ENCODE results near the gene CRABP2. TPM values are rescaled to one million over a fixed set of nuclear protein-coding genes. Genes with fewer than 3 reads are reported as not detected.

CRABP2 gene
- polyA plus RNA-seq (2013, experiment 1 of 2; ENCODE audit: insufficient read length): 23.4 TPM
- 42.7 TPM for polyA plus RNA-seq (2013, experiment 2 of 2; ENCODE audit: insufficient read length)

DNA sequence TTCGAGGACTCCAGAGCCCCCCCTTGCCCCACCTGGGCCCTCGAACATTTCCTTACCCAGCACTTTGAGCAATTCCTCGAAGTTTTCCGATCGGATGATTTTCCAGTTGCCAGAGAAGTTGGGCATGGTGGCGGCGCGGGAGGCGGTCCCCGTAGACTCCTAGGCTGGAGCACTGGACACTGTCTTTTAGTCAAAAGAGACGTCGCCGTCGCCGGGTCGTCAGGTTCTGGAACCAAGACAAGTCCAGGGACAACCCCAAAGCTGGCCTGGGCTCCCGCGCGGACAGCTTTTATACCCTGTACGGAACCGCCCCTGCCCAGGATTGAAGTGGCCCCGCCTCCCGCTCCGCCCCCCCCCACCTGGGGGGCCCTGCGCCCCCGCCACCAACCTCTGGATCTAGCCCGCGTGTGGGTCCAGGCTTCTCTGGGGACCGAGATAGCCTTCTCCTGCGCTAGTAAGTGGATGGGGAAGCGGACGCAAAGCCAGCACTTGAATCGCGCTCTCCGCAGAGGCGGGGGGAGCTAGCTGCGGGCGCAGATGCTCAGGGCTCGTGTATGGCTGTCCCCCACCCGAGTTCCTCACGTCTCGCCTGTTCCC, at the start of gene CRABP2:
Gene CRABP2 (minus strand): TSS at position 263 of the 597 bp plus-strand sequence. CDS start 137 bp downstream, at position 126.
- DNase-seq: no peak

DNA sequence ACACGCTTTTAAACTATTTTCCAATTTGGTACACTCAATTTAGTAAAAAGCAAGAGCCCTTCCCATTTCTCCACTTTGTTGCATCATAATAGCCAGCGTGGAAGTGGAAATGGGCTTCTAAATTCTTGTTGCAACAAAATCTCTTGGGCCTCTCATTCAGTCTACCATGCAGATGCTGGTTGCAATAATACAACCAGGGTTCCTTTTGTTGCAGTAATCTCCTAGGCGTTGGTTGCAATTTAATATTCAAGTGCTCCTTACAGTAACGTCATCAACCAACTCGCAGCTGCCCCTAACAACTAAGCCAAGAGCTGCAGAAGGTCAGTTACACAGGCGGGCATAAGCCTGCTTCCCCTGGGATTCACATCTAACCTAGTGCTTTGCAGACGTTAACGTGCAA, 48.8 kb upstream of the CRABP2 start:
- no peak for DNase-seq

DNA sequence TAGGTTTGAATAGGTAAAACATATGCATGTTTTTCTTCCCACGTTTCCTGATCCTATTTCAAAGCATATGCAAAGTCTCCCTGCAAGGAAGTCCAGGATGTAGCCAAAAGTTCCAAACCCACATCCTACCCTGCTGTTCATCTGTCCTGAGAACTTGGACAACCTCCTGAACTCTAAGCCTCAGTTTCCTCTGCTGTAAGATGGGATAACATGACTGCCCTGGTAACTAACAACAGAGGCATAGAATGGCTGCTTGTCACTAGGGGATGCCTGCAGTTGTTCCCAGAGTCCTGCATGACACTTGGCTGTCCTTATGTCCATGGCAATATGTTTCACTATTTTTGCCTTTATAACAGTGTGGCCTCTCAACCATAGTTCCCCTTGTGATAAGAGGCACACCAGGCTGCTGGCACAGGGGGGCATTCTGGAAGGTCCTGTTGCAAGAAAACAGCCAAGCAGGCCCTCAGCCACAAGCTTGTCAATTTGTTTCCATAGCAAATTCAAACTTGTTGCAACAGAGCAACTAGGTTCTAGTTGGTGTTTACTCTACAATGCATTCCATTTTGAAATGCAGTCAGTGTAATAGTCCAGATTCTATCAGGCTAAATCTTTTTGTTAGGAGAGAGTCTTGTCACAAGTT, 47.6 kb upstream of the CRABP2 start:
- DNase-seq: no peak

DNA sequence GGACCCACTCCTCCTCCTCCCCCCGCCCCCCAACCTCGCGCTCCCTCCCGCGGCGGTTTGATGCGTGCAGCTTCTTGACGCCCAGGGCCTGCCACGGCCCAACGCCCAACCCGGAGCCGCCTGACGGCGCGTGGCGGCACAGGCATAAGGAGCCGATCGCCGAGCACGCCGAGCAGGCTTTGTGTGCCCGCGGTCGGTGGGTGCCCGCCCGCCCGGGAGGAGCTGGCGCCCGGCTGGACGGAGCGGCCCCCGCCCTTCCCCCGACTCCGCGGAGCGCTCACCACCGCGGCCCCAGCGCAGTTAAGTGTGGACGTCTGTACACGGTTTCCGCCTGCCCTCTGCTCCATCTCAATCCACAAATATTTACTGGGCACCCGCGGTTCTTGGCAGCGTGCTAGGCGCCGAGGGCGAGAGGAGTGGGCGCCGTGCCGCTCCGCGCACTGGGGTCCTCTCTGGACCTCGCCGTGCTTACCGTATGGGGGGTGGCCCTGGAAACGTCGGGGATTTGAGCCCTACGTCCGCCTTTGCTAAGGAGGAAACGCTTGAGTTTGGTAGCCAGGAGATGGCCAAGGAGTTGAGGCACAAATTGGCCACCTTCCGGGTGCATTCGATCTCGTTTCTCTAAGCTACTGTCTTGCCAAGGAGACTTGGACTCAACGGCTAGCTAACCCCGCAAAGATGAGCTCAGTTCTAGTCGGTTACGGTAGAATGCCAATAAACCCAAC, 46.5 kb upstream of the CRABP2 start:
- peak; percentile 98 for DNase-seq

DNA sequence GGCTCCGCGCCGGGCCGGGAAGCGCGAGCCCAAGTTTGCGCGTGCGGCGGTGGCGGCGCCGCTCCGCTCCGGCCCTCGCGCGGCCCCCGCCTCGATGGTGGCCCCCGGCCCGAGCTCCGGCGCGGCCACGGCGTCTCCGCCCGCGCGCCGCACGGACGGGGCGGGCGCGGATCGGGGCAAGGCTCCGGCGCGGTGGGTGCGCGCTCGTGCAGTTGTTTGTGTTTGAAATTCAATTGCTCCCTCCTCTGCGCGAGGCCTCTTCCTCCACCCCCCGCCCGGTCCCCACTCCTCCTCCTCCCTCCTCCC, 46.0 kb upstream of the CRABP2 start, which contains the start of gene HDGF:
Gene HDGF (minus strand): TSS at position 225 of the 306 bp plus-strand sequence. CDS start 246 bp downstream, outside the sequence.
- no peak for DNase-seq

DNA sequence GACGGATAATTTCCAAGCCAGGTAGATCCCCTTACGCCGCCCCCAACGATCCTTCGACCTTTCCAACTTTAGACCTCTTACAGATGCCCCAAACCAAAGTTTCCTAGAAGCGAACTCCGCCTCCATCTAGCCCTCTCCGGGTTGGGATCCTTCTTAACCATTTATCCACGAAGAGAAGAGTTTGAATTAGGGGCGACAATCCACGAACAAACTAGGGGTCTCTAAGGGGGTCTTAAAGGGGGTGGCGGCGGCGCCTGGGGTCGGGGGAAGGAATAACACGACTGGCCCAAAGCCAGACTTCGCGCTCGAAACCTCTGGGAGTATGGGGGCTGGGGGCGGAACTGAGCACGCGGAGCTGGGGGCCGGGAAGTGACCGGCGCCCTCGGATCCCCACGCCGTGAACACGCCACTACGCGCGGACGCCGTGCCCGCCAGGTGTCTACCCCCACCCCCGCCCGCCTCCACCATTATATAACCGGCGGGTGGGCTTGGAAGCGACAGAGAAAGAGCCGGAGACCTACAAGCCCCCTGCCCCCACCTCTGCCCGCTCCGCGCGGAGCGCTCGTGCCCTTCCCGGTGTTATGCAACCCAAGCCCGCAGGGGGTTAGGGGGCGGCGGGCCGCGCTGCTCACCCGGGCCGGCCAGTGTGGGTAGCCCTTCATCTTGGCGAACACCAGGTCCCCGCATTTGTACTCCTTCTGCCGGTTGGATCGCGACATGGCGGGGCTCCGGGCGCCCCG, 45.5 kb upstream of the CRABP2 start:
- peak; percentile 20 for DNase-seq

DNA sequence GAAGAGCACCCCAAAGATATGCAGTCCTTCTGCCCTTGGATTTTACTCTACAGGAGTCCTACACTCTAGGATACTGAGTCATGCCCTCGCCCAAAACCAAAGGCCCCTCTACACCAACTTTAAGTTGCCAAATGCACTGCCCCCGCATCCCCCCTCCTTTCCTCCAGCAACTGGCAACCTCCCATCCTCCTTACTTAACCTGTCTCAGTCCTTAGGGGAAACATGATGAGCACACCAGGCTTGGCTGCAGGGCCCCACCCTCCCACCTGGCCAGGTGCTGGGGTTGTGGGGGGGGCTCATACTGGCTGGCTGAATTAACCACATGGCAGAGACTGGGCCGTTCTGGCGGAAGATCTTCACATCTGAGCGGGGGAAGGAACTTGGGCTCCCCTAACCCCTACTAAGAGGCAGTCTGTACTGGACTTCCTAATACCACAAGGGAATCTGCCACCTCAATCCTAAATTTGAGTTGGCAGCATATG, 44.8 kb upstream of the CRABP2 start:
- peak; percentile 32 for DNase-seq

DNA sequence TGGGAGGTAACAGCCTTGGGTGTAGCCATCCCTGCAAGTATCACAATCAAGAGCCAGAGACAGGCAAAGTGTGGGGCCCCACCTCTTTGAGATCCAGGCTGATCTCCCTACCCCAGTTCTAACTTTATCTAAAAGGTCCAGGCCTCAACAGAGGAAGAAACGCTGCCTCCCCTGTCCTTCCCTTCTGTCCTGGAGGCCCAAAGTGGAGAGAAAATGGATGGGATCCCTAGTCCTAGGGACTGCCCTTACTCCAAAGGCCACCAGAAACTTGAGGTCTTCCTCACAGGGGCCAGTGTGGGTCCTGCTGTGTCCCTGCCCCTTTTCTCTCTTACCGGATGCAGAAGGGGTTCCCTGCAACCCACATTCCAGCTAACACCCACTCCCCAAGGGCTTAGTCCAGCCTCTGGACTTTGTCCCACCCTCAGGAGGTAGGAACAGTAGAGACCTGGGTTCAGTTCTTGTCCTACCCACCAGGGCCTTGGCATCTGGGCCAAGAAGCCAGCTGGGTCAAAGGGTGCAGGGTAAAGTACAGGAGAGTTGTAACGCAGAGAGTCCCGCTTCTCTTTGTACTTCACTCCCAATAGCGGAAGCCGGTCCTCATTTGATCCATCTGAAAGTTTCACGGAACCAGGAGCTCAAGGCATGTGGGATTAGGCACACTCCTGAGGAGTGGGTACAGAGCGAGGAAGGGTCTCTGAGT, 44.2 kb upstream of the CRABP2 start:
- no peak for DNase-seq

DNA sequence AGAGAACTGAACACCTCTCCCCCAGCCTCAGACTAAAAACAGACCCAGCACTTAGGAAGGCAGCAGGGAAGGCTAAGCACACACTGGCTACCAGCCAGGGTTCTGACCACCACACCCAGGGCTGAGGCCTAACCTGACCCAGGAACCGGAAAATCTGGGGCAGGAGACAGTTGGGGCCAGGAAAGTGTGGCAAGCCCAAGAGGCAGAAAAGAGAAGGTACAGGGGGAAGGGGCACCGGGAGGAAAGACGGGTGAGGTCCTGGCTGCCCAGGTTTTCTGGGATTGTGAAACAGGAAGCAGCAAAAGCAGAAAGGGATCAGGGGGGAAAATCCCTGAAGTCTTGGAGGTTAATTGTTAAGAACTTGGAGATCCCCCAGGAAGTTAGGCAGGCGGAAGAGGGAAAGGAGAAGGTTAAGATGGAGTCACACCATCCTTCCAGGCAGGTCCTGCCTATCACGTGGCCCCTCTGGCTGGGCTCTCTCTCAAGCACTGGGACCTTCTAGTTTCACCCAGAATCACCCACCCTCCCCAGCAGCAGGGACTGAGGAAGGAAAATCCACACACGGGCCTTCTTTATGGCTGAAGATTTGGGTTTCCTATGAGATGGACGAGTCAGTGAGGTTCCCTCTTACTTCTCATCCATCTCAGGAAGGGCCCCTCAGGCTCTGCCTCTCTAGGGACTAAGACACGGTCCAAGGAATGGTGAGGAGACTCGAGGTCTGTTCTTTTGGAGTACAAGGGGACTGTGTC, 43.5 kb upstream of the CRABP2 start:
- DNase-seq: peak; percentile 44

DNA sequence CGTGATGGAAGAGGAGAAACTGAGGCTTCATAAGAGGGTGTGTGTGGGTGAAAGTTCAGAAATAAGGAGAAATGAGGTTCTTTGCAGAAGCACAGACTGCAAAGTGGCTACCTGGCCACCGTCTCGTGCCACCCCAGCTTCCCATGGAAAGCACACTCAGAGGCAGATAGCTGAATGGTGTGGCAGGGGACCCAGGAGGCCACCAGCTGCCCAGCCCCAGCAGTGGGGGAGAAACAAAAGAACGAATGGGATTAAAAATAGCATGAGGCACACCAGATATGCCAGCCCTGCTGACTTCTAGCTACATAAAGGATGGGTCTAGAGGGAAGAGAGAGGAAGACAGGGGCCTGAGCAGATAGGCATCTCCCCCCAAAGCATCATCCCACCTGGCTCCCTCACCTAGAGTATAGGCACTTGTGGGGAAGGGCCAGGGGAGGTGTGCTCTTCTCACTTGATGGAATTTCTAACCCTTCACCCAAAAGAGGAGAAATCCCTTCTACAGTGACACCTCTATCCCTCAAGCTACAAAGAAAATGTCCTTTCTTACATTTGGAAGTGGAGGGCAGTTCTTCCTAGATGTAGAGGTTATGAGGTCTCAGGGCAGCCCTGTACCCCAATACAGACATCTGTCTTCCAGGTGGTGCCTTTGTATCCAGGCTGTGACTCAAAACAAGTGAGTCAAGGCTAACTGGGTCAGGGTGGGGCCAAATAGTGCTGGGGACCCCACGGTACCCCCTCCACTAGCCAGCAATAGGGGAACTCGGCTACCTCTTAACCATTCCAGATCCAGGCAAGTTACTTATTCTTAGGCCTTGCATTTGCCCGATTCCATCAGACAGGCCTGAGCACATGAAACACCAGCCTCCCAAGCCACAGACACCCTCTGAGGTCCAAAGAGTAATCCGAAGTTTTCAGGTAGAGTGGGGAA, 42.6 kb upstream of the CRABP2 start:
- DNase-seq: peak; percentile 30

DNA sequence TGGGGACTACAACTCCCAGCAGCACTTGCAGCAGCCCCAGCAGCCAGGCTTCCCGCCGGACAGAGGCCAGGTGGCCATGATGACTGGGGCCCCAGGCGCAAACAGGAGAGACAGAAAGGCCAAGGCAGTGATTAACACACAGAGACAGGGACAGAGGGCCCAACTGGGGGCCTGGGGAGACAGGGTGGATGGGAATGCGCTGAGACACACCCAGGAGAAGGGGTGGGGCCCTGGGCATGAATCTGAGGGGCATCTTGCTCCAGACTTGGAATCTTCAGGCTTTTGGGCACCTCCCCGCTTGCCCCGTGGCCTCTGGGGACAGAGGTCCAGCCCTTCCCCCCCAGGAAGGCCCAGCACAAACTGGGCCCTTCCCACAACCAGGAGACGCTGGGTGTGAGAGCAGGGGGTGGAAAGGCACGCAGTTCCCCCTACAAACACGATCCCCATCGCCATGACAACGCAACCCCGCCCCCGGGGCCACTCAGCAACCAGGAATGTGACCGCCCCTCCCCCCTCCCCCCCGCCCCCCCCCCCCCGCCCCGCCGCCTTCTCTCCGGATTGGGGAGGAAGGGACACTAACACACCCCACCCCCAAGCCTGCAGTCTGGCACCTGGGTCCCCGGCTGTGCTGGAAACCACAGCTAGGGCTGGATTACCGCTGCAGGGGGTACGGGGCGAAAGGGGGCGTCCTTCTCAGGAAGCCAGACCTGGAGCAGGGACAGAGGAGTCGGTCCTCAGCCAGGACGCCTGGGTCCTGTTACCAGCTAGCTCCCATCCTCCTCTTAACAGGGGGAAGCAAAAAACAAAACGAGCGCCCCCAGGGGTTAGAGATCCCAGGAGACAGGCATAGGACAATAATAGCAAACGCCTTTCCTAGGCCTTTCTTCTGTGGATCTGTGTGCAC, 41.6 kb upstream of the CRABP2 start:
- DNase-seq: peak; percentile 97

DNA sequence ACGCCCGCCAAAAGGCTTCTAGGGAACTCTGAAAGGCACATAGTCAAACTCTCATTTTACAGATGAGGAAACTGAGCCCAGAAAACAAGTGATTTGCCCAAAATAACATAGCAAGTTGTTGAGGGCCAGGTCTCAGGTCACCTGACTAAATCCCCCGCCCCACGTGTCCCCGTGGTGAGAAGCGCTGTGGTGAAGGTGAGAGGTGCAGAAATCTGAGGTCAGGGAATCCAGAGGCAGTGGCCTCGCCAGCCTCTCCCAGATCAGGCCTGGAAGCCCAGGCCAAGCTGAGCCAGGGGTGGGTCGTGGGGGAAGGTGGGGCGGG, 41.0 kb upstream of the CRABP2 start:
- no peak for DNase-seq

DNA sequence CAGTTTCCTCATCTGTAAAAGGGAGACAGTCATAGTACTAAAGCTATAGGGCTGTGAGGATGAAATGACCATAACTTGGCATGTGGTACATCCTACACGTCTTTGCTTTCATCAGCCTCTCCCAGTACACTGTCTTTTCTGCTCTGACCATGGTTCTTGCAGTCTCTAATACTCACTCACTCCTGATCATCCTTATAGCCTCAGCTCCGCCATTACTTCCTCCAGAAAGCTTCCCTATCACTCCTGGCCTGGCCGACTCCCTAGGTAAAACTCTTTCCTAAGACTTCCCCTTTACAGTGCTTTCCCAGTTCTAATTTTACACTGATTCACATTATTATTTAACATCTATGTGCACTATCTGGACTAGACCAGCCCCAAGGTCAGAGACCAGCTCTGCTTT, 40.5 kb upstream of the CRABP2 start:
- no peak for DNase-seq

DNA sequence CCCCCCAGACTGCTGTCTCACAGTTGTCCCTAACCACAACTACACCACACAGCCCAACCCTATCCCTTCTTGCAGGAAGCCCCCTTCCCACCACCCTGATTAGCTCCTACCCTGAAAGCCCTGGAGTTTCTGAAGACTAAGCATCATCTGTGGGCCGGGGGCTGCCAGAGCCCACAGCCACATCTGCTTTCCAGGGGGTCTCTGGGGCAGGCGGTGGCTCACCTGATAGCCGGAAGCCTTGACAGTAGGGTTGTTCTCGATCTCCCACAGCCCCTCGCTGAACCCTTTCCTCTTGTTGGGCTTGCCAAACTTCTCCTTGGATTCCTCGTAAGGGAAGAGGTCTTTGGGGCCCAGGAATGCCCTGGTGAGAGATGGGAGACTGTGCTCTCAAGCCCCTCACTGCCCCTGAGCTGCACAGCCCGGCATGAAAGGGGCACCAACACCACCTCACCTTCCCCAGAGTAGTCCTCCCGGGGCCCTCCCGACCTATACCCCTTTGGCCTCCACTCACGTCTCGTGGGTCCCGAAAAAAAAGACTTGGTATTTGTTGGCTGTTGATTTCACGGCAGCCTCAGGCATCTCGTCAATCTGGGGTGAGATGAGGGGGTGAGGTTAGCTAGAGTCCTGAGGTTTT, 39.5 kb upstream of the CRABP2 start:
- no peak for DNase-seq

DNA sequence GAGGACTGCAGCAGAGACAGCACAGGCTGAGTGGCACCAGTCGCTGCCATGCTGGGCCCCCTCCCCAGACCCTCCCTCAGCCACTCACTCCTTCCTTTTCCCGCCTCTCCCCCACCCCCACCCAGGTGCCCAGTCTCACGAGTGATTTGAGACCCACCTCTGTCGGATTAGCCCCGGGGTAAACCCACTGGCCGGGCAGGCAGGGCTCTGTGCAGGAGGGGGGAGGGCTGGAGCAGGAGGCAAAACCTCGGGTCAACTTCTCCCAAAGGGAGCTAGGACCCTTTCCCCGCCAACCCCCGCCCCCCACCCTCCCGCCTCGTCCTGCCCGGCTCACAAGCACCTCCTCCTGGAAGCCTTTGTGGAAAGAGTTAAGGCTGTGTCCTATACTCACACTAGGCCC, 39.0 kb upstream of the CRABP2 start:
- no peak for DNase-seq

DNA sequence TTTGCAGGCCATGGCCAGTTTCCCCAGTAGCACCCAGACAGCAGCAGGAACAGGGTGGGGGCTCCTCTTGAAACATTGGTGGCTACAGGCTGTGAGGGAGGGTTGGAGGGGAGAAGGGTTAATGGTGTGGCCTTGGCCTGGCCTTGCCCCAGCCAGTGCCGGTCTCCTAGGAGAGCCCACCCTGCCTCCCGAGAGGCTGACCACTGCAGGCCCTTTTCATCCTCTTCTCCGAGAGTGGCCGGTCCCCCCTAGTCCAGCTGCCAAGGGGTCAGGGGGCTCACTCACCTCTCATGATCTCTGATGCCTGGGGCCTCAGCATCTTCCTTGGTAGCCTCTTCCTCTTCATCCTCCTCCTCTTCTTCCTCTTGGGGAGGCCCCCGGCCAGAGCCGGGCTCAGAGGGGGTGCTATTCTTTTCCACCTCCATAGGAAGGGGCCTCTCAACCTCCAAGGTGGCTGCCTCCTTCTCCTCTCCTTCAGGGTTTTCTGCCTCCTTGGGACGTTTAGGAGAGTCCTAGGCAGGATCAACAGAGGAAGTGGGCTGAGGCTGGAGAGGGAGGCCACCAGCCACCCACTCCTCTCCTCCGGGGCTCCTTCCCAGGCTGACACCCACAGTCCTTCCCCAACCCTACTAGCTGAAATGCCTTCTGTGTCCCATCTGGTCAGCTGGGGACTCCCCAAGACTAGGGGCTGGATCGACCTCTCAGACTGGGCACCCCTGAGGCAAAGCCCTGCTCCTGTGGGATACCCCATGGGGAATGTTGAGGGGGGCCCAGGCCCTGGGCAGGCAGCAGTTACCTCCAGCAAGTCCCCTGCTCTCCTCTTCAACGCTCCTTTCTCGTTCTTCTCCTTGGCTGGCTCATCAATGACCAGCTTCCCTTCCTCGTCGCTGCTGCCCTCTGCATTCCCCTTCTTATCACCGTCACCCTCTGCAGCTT, 38.3 kb upstream of the CRABP2 start:
- DNase-seq: no peak

DNA sequence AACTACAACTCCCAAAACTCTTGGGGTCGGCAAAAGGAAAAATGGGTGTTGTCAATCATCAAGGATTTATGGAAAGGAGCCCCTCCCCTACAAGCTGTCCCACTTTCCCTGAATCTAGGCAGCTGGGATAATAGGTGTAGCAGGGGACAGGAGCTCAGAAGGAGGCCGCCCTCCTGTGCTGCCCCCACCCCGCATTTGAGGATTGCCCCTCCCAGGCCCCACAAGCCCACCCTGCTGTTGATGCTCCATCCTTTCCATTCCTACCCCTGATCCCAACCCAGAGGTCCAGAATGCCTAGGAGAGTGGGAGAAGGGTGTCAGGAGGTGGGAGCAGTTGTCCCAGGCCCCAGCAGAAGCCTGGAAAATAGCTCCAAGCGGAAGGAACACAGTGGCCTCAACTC, 37.4 kb upstream of the CRABP2 start:
- DNase-seq: no peak

DNA sequence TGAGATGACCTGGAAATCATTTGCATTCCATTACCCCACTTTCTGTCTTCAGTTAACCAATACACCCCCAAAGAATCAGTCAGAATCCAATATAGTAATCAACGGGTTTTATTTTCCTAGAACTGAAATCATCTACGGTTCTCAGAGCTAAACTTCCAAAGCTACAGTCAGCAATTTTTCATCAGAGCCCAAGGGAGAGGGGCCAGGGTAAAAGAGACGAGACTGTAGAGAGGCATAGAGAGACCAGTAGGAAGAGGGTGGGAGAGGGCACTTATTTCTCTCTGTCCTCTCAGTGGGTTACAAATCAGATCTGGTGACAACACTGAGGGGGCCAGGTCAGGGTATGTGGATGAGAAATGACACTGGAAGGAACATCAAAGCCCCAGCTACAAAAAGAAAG, 36.6 kb upstream of the CRABP2 start:
- no peak for DNase-seq

Data from fibroblast of skin of back (primary cell).